IMR-90 (cell line): ENCODE results near the gene AEN. TPM values are rescaled to one million over a fixed set of nuclear protein-coding genes. Genes with fewer than 3 reads are reported as not detected.

Source experiments
- ATAC-seq: fragments of 200-7000 bp; cut with Tn5 transposase; 2 replicates; pipeline ENCODE4 v1.9.1; 2020; ENCODE audit warnings: low read depth, mild to moderate bottlenecking, moderate library complexity
- BruUV-seq: library from RNA; stranded (reverse); fragments of 400-500 nt; replicated peaks from 2 replicates; lab custom pipeline; 2021; lab: Mats Ljungman, UMichigan
- CTCF ChIA-PET: fragments of 300-600 bp; formaldehyde crosslinking; extraction: SDS; loops from one replicate; lab custom pipeline; 2021; ENCODE audit warnings: antibody characterized with exemption; lab: Yijun Ruan, JAX
- POLR2A ChIA-PET: fragments of 300-600 bp; sonication (Branson Sonifier 250); formaldehyde crosslinking; loops from one replicate; lab custom pipeline; 2022; ENCODE audit warnings: antibody characterized with exemption; ENCODE audit not compliant: unreplicated experiment; lab: Charles Lee
- DNase-seq: peaks from one replicate; pipeline ENCODE4 v3.0.0; 2013
- H2AFZ ChIP-seq: replicated peaks from 2 replicates; pipeline ENCODE3; 2013; ENCODE audit warnings: low read length, mild to moderate bottlenecking; ENCODE audit not compliant: poor library complexity
- H2AK5ac ChIP-seq: 2 replicates; pipeline ENCODE4 v1.6.1; 2013; ENCODE audit warnings: low read depth, low read length, inconsistent platforms
- H2AK9ac ChIP-seq: replicated peaks from 2 replicates; pipeline ENCODE3; 2013; ENCODE audit warnings: mild to moderate bottlenecking, low read depth, low read length, moderate library complexity; ENCODE audit not compliant: poor library complexity
- H2BK120ac ChIP-seq: 2 replicates; pipeline ENCODE4 v1.6.1; 2013; ENCODE audit warnings: low read depth, low read length, inconsistent platforms
- H2BK15ac ChIP-seq: 3 replicates; pipeline ENCODE4 v1.6.1; 2013; ENCODE audit warnings: low read depth, low read length, inconsistent platforms
- H2BK20ac ChIP-seq: 2 replicates; pipeline ENCODE4 v1.6.1; 2013; ENCODE audit warnings: low read depth, mild to moderate bottlenecking, inconsistent platforms, low read length, moderate library complexity
- H2BK5ac ChIP-seq: 2 replicates; pipeline ENCODE4 v1.6.1; 2013; ENCODE audit warnings: mild to moderate bottlenecking, low read depth, low read length, inconsistent platforms; ENCODE audit not compliant: poor library complexity, severe bottlenecking
- H3K14ac ChIP-seq: replicated peaks from 2 replicates; pipeline ENCODE4 v1.6.1; 2013; ENCODE audit warnings: low read depth, low read length, inconsistent platforms
- H3K18ac ChIP-seq: 2 replicates; pipeline ENCODE4 v1.6.1; 2013; ENCODE audit warnings: low read depth, low read length, control low read depth
- H3K23ac ChIP-seq: 2 replicates; pipeline ENCODE4 v1.6.1; 2013; ENCODE audit warnings: low read depth, low read length, inconsistent platforms
- H3K27ac ChIP-seq: 2 replicates; pipeline ENCODE4 v1.5.1; 2013; ENCODE audit warnings: mild to moderate bottlenecking, control low read depth, low read length; ENCODE audit not compliant: insufficient read depth
- H3K27me3 ChIP-seq: 2 replicates; pipeline ENCODE4 v1.6.1; 2013; ENCODE audit warnings: low read length; ENCODE audit not compliant: control insufficient read depth, insufficient read depth
- H3K36me3 ChIP-seq: 2 replicates; pipeline ENCODE4 v1.6.1; 2013; ENCODE audit warnings: low read length, mixed read lengths; ENCODE audit not compliant: control insufficient read depth, insufficient read depth
- H3K4ac ChIP-seq: 2 replicates; pipeline ENCODE4 v1.6.1; 2013; ENCODE audit warnings: low read depth, low read length, inconsistent platforms
- H3K4me1 ChIP-seq: 2 replicates; pipeline ENCODE4 v1.6.1; 2013; ENCODE audit warnings: low read length, mixed read lengths; ENCODE audit not compliant: control insufficient read depth, insufficient read depth
- H3K4me2 ChIP-seq: 2 replicates; pipeline ENCODE4 v1.6.1; 2013; ENCODE audit warnings: low read depth, mild to moderate bottlenecking, control low read depth, low read length, moderate library complexity
- H3K4me3 ChIP-seq: 2 replicates; pipeline ENCODE4 v1.5.1; 2013; ENCODE audit warnings: low read depth, mild to moderate bottlenecking, control low read depth, low read length, moderate library complexity; ENCODE audit not compliant: insufficient read depth
- H3K56ac ChIP-seq: 2 replicates; pipeline ENCODE4 v1.6.1; 2013; ENCODE audit warnings: low read length, inconsistent platforms; ENCODE audit not compliant: insufficient read depth; ENCODE audit errors: extremely low read depth
- H3K79me1 ChIP-seq, 2 experiments: 2 replicates each; pipeline ENCODE4 v1.6.1; 2013; ENCODE audit warnings: low read length in 2 of 2, inconsistent platforms in 1 of 2, low read depth in 1 of 2
- H3K9ac ChIP-seq: 2 replicates; pipeline ENCODE4 v1.6.1; 2013; ENCODE audit warnings: low read depth, low read length, control low read depth
- H3K9me1 ChIP-seq: 2 replicates; pipeline ENCODE4 v1.6.1; 2013; ENCODE audit warnings: low read length, inconsistent platforms; ENCODE audit not compliant: insufficient read depth
- H3K9me3 ChIP-seq: 2 replicates; pipeline ENCODE4 v1.6.1; 2013; ENCODE audit warnings: low read length; ENCODE audit not compliant: control insufficient read depth, insufficient read depth
- H4K20me1 ChIP-seq: 2 replicates; pipeline ENCODE4 v1.6.1; 2013; ENCODE audit warnings: low read length, inconsistent platforms; ENCODE audit not compliant: insufficient read depth
- H4K5ac ChIP-seq: 2 replicates; pipeline ENCODE4 v1.6.1; 2013; ENCODE audit warnings: mild to moderate bottlenecking, low read depth, low read length, control low read depth
- H4K8ac ChIP-seq, 2 experiments: 2 replicates each; pipeline ENCODE4 v1.6.1; 2013; ENCODE audit warnings: low read depth in 2 of 2, low read length in 2 of 2, control low read depth in 1 of 2, inconsistent platforms in 1 of 2
- H4K91ac ChIP-seq: 2 replicates; pipeline ENCODE4 v1.6.1; 2013; ENCODE audit warnings: low read depth, low read length, inconsistent platforms; ENCODE audit not compliant: insufficient read depth
- BHLHE40 ChIP-seq: fragments of 150-350 bp; IDR thresholded peaks from 2 replicates; pipeline ENCODE4 v1.6.1; 2016; ENCODE audit warnings: mild to moderate bottlenecking, low read depth, low read length
- CEBPB ChIP-seq: IDR thresholded peaks from 2 replicates; pipeline ENCODE4 v1.6.1; 2012; ENCODE audit warnings: low read depth, low read length, improper control_type of control experiment
- CHD1 ChIP-seq: IDR thresholded peaks from 2 replicates; pipeline ENCODE4 v1.6.1; 2012; ENCODE audit warnings: low read depth, low read length, improper control_type of control experiment
- FOS ChIP-seq: fragments of 150-350 bp; IDR thresholded peaks from 2 replicates; pipeline ENCODE4 v1.6.1; 2016; ENCODE audit warnings: low read depth, low read length
- MAFK ChIP-seq: IDR thresholded peaks from 2 replicates; pipeline ENCODE4 v1.6.1; 2012; ENCODE audit warnings: low read depth, low read length, improper control_type of control experiment
- MAZ ChIP-seq: IDR thresholded peaks from 2 replicates; pipeline ENCODE4 v1.6.1; 2012; ENCODE audit warnings: low read depth, mild to moderate bottlenecking, low read length, improper control_type of control experiment, moderate library complexity, borderline replicate concordance
- MXI1 ChIP-seq: IDR thresholded peaks from 2 replicates; pipeline ENCODE4 v1.6.1; 2012; ENCODE audit warnings: low read depth, mild to moderate bottlenecking, low read length, moderate library complexity, borderline replicate concordance
- NFE2L2 ChIP-seq: fragments of 150-350 bp; IDR thresholded peaks from 2 replicates; pipeline ENCODE4 v1.6.1; 2016; ENCODE audit warnings: low read depth, mild to moderate bottlenecking, low read length
- POLR2A ChIP-seq: IDR thresholded peaks from 2 replicates; pipeline ENCODE4 v1.6.1; 2012; ENCODE audit warnings: mild to moderate bottlenecking, low read depth, low read length
- RAD21 ChIP-seq: IDR thresholded peaks from 2 replicates; pipeline ENCODE4 v1.6.1; 2012; ENCODE audit warnings: low read length, improper control_type of control experiment
- RCOR1 ChIP-seq: IDR thresholded peaks from 2 replicates; pipeline ENCODE4 v1.6.1; 2012; ENCODE audit warnings: mild to moderate bottlenecking, low read length, improper control_type of control experiment; ENCODE audit not compliant: insufficient replicate concordance
- SMC3 ChIP-seq: fragments of 150-350 bp; IDR thresholded peaks from 2 replicates; pipeline ENCODE4 v1.6.1; 2016; ENCODE audit warnings: low read depth, mild to moderate bottlenecking, antibody characterized with exemption, low read length, moderate library complexity
- WGBS, 2 experiments: methylation state at CpG; one replicate each; pipeline versions ENCODE4 v1.1.5 to v1.1.7; 2013; ENCODE audit warnings: missing lambda C conversion rate in 2 of 2; ENCODE audit not compliant: insufficient read length in 1 of 2; ENCODE audit errors: extremely low coverage in 2 of 2; 5-methylcytosine and 5-hydroxymethylcytosine counted together
- dilution Hi-C: fragments of 300-500 bp; cut with HindIII; formaldehyde crosslinking; loops from one replicate; pipeline ENCODE4 v1.14.3; 2018; ENCODE audit warnings: low sequenced_read_pairs; ENCODE audit not compliant: unreplicated experiment
- in situ Hi-C: fragments of 300-500 bp; cut with MboI; formaldehyde crosslinking; loops from 3 replicates; pipeline ENCODE4 v1.14.3; 2019; ENCODE audit warnings: low sequenced_read_pairs, inconsistent platforms, mixed read lengths
- intact Hi-C: fragments of 100-400 bp; cut with micrococcal nuclease; formaldehyde crosslinking; loops from 2 replicates; pipeline ENCODE4 v1.10.0; 2022
- polyA plus RNA-seq, 3 experiments: library from polyadenylated mRNA; depleted of rRNA; stranded (reverse); fragments of >200 nt; gene quantifications; 2 replicates each; pipeline ENCODE4 v1.2.3, GENCODE V29; 2012; ENCODE audit warnings: low replicate concordance in 1 of 3
- total RNA-seq: library from RNA; depleted of rRNA; stranded (reverse); fragments of >200 nt; gene quantifications from 2 replicates; pipeline ENCODE4 v1.2.3, GENCODE V29; 2012
- TF ChIP-seq, protein P1 (sequence below): fragments of 150-350 bp; IDR thresholded peaks from 2 replicates; pipeline ENCODE4 v1.6.1; 2016; ENCODE audit warnings: low read depth, mild to moderate bottlenecking, low read length, moderate library complexity, borderline replicate concordance
- TF ChIP-seq, protein P2 (sequence below): conservative IDR thresholded peaks from 2 replicates; pipeline ENCODE4 v1.5.1; 2012; ENCODE audit warnings: mild to moderate bottlenecking, low read depth, low read length, improper control_type of control experiment
- TF ChIP-seq, protein P3 (sequence below): fragments of 150-350 bp; IDR thresholded peaks from 2 replicates; pipeline ENCODE4 v1.6.1; 2017; ENCODE audit warnings: mild to moderate bottlenecking, antibody characterized with exemption, low read length, low read depth

AEN gene
- total and polyA plus RNA-seq, 2 of the 4 experiments (the other 2 are of a cell fraction): 48.6 to 85.5 TPM

DNA sequence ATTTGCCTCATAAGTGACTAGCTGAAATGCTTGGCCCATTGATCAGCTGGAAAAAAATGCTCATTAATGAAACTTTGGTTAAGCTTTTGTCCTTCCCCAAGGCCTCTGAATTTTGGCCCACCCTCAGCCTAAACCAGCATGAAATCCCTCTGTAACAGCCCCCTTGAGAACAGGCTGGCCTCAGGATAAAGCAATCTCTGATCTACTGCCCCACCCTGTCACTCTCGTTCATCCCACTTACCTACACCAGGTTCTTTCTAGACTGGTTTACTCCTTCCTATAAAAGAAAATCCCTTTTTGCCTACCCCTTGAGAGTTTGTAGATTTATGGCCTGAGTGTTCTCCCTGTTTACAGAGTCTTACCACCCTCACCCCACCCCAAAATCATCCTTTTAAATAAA lies 3.4 kb upstream of the AEN start:
- ChIA-PET CTCF (no interaction called here), POLR2A (no interaction called here)
- Histone ChIP-seq H3K27me3 (no peaks in the 10 kb centered on the region), H3K23ac (no peak overlapping the region), H3K9me1 (peaks cover 6% of the 10 kb centered on the region; the same call in 1 of the 2 replicates), H3K4me1 (peaks cover 4% of the 10 kb centered on the region; the same call in 1 of the 2 replicates), H4K8ac (no peak overlapping the region), H4K20me1 (peaks cover 12% of the 10 kb centered on the region), H3K56ac (no peak overlapping the region), H3K14ac (no peak overlapping the region), H3K27ac (no peak overlapping the region), H3K9me3 (no peaks in the 10 kb centered on the region), H2BK5ac (no peak overlapping the region), H4K91ac (no peak overlapping the region), H3K4ac (no peak overlapping the region), H2AK9ac (no peak overlapping the region), H3K36me3 (no peaks in the 10 kb centered on the region), H3K4me3 (no peak overlapping the region), H2BK20ac (no peak overlapping the region), H3K18ac (no peak overlapping the region), H2AFZ (no peak overlapping the region), H4K5ac (no peak overlapping the region), H2BK120ac (no peak overlapping the region), H2AK5ac (no peak overlapping the region), H2BK15ac (no peak overlapping the region), H3K4me2 (no peak overlapping the region), H3K79me1 (peaks cover 0 to 12% of the 10 kb centered on the region in 2 experiments; a peak in 1 of 4 replicates), H3K9ac (no peak overlapping the region)
- intact Hi-C loops (no loop called here), dilution Hi-C loops (no loop called here), in situ Hi-C loops (loop anchor here (5.0 kb wide), 1 partner anchor 150 kb away; the partner anchor contains the start of genes MRPL46 and MRPS11)
- TF ChIP-seq MAZ: no peak
- TF ChIP-seq NFE2L2: no peak
- TF ChIP-seq CEBPB: no peak
- TF ChIP-seq MXI1: no peak
- TF ChIP-seq POLR2A: no peak
- TF ChIP-seq, protein P1, sequence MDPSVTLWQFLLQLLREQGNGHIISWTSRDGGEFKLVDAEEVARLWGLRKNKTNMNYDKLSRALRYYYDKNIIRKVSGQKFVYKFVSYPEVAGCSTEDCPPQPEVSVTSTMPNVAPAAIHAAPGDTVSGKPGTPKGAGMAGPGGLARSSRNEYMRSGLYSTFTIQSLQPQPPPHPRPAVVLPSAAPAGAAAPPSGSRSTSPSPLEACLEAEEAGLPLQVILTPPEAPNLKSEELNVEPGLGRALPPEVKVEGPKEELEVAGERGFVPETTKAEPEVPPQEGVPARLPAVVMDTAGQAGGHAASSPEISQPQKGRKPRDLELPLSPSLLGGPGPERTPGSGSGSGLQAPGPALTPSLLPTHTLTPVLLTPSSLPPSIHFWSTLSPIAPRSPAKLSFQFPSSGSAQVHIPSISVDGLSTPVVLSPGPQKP: no peak
- TF ChIP-seq MAFK: no peak
- TF ChIP-seq CHD1: no peak
- TF ChIP-seq RAD21: no peak
- no peak for TF ChIP-seq BHLHE40
- no peak for TF ChIP-seq FOS
- TF ChIP-seq, protein P2, sequence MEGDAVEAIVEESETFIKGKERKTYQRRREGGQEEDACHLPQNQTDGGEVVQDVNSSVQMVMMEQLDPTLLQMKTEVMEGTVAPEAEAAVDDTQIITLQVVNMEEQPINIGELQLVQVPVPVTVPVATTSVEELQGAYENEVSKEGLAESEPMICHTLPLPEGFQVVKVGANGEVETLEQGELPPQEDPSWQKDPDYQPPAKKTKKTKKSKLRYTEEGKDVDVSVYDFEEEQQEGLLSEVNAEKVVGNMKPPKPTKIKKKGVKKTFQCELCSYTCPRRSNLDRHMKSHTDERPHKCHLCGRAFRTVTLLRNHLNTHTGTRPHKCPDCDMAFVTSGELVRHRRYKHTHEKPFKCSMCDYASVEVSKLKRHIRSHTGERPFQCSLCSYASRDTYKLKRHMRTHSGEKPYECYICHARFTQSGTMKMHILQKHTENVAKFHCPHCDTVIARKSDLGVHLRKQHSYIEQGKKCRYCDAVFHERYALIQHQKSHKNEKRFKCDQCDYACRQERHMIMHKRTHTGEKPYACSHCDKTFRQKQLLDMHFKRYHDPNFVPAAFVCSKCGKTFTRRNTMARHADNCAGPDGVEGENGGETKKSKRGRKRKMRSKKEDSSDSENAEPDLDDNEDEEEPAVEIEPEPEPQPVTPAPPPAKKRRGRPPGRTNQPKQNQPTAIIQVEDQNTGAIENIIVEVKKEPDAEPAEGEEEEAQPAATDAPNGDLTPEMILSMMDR: no peak
- TF ChIP-seq, protein P3, sequence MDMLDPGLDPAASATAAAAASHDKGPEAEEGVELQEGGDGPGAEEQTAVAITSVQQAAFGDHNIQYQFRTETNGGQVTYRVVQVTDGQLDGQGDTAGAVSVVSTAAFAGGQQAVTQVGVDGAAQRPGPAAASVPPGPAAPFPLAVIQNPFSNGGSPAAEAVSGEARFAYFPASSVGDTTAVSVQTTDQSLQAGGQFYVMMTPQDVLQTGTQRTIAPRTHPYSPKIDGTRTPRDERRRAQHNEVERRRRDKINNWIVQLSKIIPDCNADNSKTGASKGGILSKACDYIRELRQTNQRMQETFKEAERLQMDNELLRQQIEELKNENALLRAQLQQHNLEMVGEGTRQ: no peak
- no peak for TF ChIP-seq SMC3
- TF ChIP-seq RCOR1: no peak
- DNase-seq (no peak), ATAC-seq (no peak)
- BruUV-seq: no TSS peak
- no CpG with 5 or more reads among the region's 1 CpG for WGBS, 2 experiments
